Measurements from ENCODE around the gene C4orf36. TPM values are rescaled to one million over a fixed set of nuclear protein-coding genes. Genes with fewer than 3 reads are reported as not detected.

C4orf36 gene
- total and polyA plus RNA-seq, 2 donors (not counting 3 experiments of a cell fraction or from before 2014, with no cell fraction given) = 0.66 TPM; not detected in 1

- TSS peak; percentile 49 for BruUV-seq (replicated peaks)
- intact Hi-C loops (cut with micrococcal nuclease) (loop anchor here (1.0 to 2.0 kb wide), 3 partner anchors 39 to 157 kb away; no protein-coding TSS in a partner anchor), dilution Hi-C loops (cut with MboI; ENCODE audit: extremely low pct_ligation_motif_present, low sequenced_read_pairs) (no loop called here)
- peak overlapping the region; percentile 59 to 86 (median 84) for H3K4me3 ChIP-seq (replicated peaks in 1 of 3; ENCODE audit: insufficient read depth in 1 of 3, low read depth in 1 of 3, low read length in 3 of 3)
- H3K9me3 ChIP-seq (replicated peaks; ENCODE audit: control insufficient read depth, insufficient read depth, low read length) = no peaks in the 10 kb centered on the region
- POLR2A ChIA-PET = interaction anchor here (0.6 to 6.4 kb wide), 5 partner anchors 38 to 104 kb away, joined by 3 to 64 read pairs (median 3); no protein-coding TSS in a partner anchor
- no peaks in the 10 kb centered on the region for H3K9me1 ChIP-seq (replicated peaks; ENCODE audit: control insufficient read depth, extremely low read depth, insufficient read depth, low read length)
- H3K36me3 ChIP-seq (ENCODE audit: control insufficient read depth in 2 of 2, extremely low read depth in 1 of 2, insufficient read depth in 2 of 2, low read length in 2 of 2) = no peaks in the 10 kb centered on the region
- CTCF ChIA-PET = interaction anchor here (0.8 to 2.9 kb wide), 20 partner anchors 10 to 215 kb away, joined by 3 to 66 read pairs (median 4); no protein-coding TSS in a partner anchor
- peaks cover 48% of the 10 kb centered on the region for H3K4me1 ChIP-seq (ENCODE audit: control insufficient read depth, extremely low read depth, insufficient read depth, low read length)
- peak overlapping the region; percentile 27 for H2AFZ ChIP-seq (ENCODE audit: low read depth, low read length)
- FAIRE-seq (peak; percentile 72), DNase-seq (ENCODE audit: low read depth, low spot score) (peak; percentile 84)
- H3K79me2 ChIP-seq (ENCODE audit: control insufficient read depth, insufficient read depth, low read length) = peaks cover 45% of the 10 kb centered on the region
- H3K4me2 ChIP-seq (ENCODE audit: insufficient read depth, low read length) = peak overlapping the region; percentile 94
- H4K20me1 ChIP-seq (replicated peaks; ENCODE audit: control insufficient read depth, extremely low read depth, insufficient read depth, low read length) = no peaks in the 10 kb centered on the region
- peak overlapping the region; percentile 80 for H3K9ac ChIP-seq (replicated peaks; ENCODE audit: extremely low read depth, insufficient read depth, low read length)
- TF ChIP-seq MYC (IDR thresholded peaks at IDR 0.05; ENCODE audit: low read depth, low read length) (no peak), POLR2AphosphoS5 (IDR thresholded peaks at IDR 0.05; ENCODE audit: insufficient read depth, low read depth, low read length) (no peak), FOS (IDR thresholded peaks at IDR 0.05; ENCODE audit: borderline replicate concordance, insufficient read depth, low read length) (peak; percentile 85), MAX (IDR thresholded peaks at IDR 0.05; ENCODE audit: insufficient read depth, insufficient read length) (peak; percentile 13), POLR2A (IDR thresholded peaks at IDR 0.05; ENCODE audit: low read depth, low read length) (peak; percentile 26), EZH2 (IDR thresholded peaks at IDR 0.05; ENCODE audit: borderline replicate concordance, low read depth, low read length, severe bottlenecking) (no peak), JUN (IDR thresholded peaks at IDR 0.05; ENCODE audit: borderline replicate concordance, insufficient read depth, insufficient read length, low read depth) (peak; percentile 31), GATA2 (IDR thresholded peaks at IDR 0.05; ENCODE audit: insufficient read depth, insufficient read length, low read depth, low read length) (no peak)
- TF ChIP-seq, protein P1, sequence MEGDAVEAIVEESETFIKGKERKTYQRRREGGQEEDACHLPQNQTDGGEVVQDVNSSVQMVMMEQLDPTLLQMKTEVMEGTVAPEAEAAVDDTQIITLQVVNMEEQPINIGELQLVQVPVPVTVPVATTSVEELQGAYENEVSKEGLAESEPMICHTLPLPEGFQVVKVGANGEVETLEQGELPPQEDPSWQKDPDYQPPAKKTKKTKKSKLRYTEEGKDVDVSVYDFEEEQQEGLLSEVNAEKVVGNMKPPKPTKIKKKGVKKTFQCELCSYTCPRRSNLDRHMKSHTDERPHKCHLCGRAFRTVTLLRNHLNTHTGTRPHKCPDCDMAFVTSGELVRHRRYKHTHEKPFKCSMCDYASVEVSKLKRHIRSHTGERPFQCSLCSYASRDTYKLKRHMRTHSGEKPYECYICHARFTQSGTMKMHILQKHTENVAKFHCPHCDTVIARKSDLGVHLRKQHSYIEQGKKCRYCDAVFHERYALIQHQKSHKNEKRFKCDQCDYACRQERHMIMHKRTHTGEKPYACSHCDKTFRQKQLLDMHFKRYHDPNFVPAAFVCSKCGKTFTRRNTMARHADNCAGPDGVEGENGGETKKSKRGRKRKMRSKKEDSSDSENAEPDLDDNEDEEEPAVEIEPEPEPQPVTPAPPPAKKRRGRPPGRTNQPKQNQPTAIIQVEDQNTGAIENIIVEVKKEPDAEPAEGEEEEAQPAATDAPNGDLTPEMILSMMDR (IDR thresholded peaks at IDR 0.05; ENCODE audit: extremely low read depth in 1 of 2, insufficient read depth in 1 of 2, low read depth in 1 of 2, low read length in 2 of 2) = no peak
- H3K27me3 ChIP-seq (ENCODE audit: control insufficient read depth in 2 of 2, insufficient read depth in 2 of 2, low read length in 2 of 2) = no peaks in the 10 kb centered on the region
- peak overlapping the region; percentile 76 for H3K27ac ChIP-seq (ENCODE audit: insufficient read depth, low read depth, low read length)
These were observed 43.9 kb upstream of the C4orf36 start for GRCh38 chr4:86935853-86936733.
